Fibroblast of mammary gland (primary cell): ENCODE data around the gene GNGT1.
A peak's percentile ranks its signal among the peaks of the same experiment; 100 is the strongest.
"Not testable (repeated sequence)": the region's sequence is repeated elsewhere in the genome, so short reads cannot be mapped to it uniquely, and the experiment has no call there.

ENCODE experiments used
- DNase-seq: peaks from one replicate; pipeline ENCODE4 v3.0.0-alpha.2; 2010; ENCODE audit warnings: low read depth
- H3K4me3 ChIP-seq: 2 replicates; pipeline ENCODE4 v1.5.1; 2011; ENCODE audit warnings: low read depth, mild to moderate bottlenecking, low read length, moderate library complexity; ENCODE audit not compliant: control insufficient read depth
- TF ChIP-seq, protein P1 (sequence below): conservative IDR thresholded peaks from 2 replicates; pipeline ENCODE4 v1.5.1; 2011; ENCODE audit warnings: low read depth, low read length, inconsistent platforms; ENCODE audit not compliant: control insufficient read depth, insufficient read depth

Gene GNGT1

GRCh38 chr7:93895859-93896600 lies 10.3 kb upstream of the GNGT1 start:
- H3K4me3 ChIP-seq = no peak overlapping the region
- TF ChIP-seq, protein P1, sequence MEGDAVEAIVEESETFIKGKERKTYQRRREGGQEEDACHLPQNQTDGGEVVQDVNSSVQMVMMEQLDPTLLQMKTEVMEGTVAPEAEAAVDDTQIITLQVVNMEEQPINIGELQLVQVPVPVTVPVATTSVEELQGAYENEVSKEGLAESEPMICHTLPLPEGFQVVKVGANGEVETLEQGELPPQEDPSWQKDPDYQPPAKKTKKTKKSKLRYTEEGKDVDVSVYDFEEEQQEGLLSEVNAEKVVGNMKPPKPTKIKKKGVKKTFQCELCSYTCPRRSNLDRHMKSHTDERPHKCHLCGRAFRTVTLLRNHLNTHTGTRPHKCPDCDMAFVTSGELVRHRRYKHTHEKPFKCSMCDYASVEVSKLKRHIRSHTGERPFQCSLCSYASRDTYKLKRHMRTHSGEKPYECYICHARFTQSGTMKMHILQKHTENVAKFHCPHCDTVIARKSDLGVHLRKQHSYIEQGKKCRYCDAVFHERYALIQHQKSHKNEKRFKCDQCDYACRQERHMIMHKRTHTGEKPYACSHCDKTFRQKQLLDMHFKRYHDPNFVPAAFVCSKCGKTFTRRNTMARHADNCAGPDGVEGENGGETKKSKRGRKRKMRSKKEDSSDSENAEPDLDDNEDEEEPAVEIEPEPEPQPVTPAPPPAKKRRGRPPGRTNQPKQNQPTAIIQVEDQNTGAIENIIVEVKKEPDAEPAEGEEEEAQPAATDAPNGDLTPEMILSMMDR = no peak
- no peak for DNase-seq

GRCh38 chr7:93897680-93898079 lies 8.7 kb upstream of the GNGT1 start:
- TF ChIP-seq, protein P1 = no peak
- DNase-seq = no peak

DNA sequence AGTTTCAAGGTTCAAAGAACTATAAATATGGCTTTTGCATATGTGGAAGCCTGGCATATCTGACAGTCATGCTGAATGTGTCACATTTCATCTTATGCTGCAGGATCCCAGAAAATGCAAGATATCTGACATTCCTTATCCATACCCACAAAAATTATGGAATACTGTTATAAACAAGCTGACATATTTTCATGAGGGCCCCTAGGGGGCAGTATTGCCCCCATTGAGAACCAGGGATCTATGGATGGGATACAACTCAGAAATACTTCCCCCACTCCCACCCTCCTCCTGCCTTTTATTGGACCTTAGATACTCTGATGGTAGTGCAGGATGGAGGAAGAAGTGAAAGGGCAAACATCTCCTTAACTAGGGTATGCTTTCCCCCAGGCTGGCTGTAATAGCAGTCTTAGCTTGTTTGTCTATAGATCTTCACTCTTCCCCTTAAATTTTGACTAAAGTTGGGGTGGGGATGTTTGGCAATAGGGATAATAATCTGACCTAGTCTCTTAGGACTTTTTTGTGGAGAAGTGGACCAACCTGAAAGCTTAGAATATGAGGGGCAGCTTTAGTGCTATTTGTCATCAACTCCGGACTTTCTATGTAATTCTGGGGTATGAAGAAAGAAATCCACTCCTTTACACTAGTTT lies 3.5 kb upstream of the GNGT1 start:
- peak; percentile 74 for DNase-seq
- H3K4me3 ChIP-seq = no peak overlapping the region
- TF ChIP-seq, protein P1 = peak; percentile 92

More at GRCh38 chr7:93897680-93898079, 8.7 kb upstream of the GNGT1 start:
- no peak overlapping the region for H3K4me3 ChIP-seq

- TF ChIP-seq, protein P1 = no peak
- DNase-seq = peak; percentile 91
- no peak overlapping the region for H3K4me3 ChIP-seq
Measured at GRCh38 chr7:93910076-93910994, 4.0 kb downstream of the GNGT1 start.

- not testable (repeated sequence) for H3K4me3 ChIP-seq, DNase-seq
Measured at GRCh38 chr7:93911242-93911641, 4.9 kb downstream of the GNGT1 start.

GRCh38 chr7:93911661-93912060 lies 5.3 kb downstream of the GNGT1 start:
- peak; percentile 28 for DNase-seq
- not testable (repeated sequence) for H3K4me3 ChIP-seq

DNA sequence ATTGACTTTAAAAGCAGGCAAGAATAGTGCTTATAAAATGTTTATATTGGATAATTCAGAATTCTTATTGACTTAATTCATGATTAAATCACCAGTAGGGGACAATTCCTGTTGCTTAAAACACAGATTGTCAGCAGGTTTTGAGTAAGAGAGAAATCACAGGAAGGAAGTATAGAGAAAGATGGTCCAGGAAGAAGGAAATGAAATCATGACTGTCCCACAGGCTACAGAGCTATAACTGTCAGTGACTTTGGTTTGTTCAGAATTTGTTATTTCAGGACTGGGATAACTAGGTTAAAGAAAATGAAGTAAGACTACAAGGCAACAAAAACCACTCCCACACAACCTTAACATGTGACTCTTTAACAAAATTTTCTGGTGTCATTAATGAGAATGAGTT lies 6.8 kb downstream of the GNGT1 start:
- no peak overlapping the region for H3K4me3 ChIP-seq
- TF ChIP-seq, protein P1 = no peak
- no peak for DNase-seq
